Kidney epithelial cell (primary cell): ENCODE results near the gene PPM1N. TPM values are rescaled to one million over a fixed set of nuclear protein-coding genes. Genes with fewer than 3 reads are reported as not detected.

Source experiments
- DNase-seq: peaks from one replicate; pipeline ENCODE4 v3.0.0-alpha.2; 2010; ENCODE audit warnings: low read depth
- H3K27me3 ChIP-seq: 2 replicates; pipeline ENCODE4 v1.6.0; 2011; ENCODE audit warnings: low read length; ENCODE audit not compliant: control insufficient read depth, insufficient read depth
- H3K36me3 ChIP-seq: 2 replicates; pipeline ENCODE4 v1.5.1; 2011; ENCODE audit warnings: low read length; ENCODE audit not compliant: control insufficient read depth, insufficient read depth
- H3K4me3 ChIP-seq: 2 replicates; pipeline ENCODE4 v1.5.1; 2011; ENCODE audit warnings: low read depth, mild to moderate bottlenecking, control low read depth, low read length
- CTCF ChIP-seq: IDR thresholded peaks from 2 replicates; pipeline ENCODE4 v1.5.1; 2011; ENCODE audit warnings: mild to moderate bottlenecking, moderate library complexity, low read length, control low read depth, inconsistent platforms; ENCODE audit not compliant: insufficient read depth, poor library complexity, severe bottlenecking
- total RNA-seq: library from RNA; depleted of rRNA; stranded (reverse); fragments of >200 nt; gene quantifications from 2 replicates; pipeline ENCODE4 v1.2.3, GENCODE V29; 2015

Gene PPM1N
- total RNA-seq, 1 donor from 2014 or later, result not detected

GRCh38 chr19:45468803-45469131, 29.5 kb upstream of the PPM1N start:
- no peak for DNase-seq
- no peak for TF ChIP-seq CTCF
- H3K27me3 ChIP-seq, result no peaks in the 10 kb centered on the region
- peak overlapping the region; percentile 59 for H3K4me3 ChIP-seq
- H3K36me3 ChIP-seq, result no peaks in the 10 kb centered on the region

GRCh38 chr19:45469132-45469944, 28.9 kb upstream of the PPM1N start:
- DNase-seq, result no peak
- TF ChIP-seq CTCF, result no peak
- Histone ChIP-seq H3K4me3 (peak overlapping the region; percentile 59), H3K27me3 (no peaks in the 10 kb centered on the region), H3K36me3 (no peaks in the 10 kb centered on the region)

GRCh38 chr19:45469945-45470761, 28.1 kb upstream of the PPM1N start:
- TF ChIP-seq CTCF, result no peak
- no peak for DNase-seq
- H3K36me3 ChIP-seq, result no peaks in the 10 kb centered on the region
- peak overlapping the region; percentile 59 for H3K4me3 ChIP-seq
- H3K27me3 ChIP-seq, result no peaks in the 10 kb centered on the region

- Histone ChIP-seq H3K36me3 (no peaks in the 10 kb centered on the region), H3K27me3 (no peaks in the 10 kb centered on the region), H3K4me3 (no peak overlapping the region)
- TF ChIP-seq CTCF, result no peak
- DNase-seq, result no peak
Observed at GRCh38 chr19:45470762-45471081, 27.5 kb upstream of the PPM1N start.

- Histone ChIP-seq H3K27me3 (no peaks in the 10 kb centered on the region), H3K36me3 (no peaks in the 10 kb centered on the region), H3K4me3 (no peak overlapping the region)
- TF ChIP-seq CTCF, result no peak
- no peak for DNase-seq
Observed at GRCh38 chr19:45471111-45471930, 26.9 kb upstream of the PPM1N start.
